Measurements from ENCODE around the gene DYRK1A.

The DYRK1A gene

DNA sequence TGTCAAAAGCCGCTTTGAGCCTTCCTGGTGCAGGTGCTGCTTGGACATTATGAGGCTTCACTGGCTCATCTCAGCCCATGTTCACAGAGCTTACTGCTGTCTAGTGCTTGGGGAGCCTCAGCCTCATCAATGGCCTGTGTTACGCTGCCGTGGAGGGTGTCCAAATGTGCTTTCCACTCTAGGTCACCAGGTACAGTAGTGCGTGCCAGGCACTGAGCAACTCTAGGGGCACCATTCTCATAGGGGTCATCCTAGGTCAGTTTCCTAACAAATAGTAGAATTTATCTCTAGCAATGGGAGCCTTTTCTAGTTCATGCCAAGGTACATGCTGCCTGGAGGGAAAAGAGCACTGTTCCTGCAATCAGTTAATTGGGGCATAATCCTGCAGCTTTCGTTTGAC, 193.8 kb downstream of the DYRK1A start:
- no peak overlapping the region for H3K27ac ChIP-seq
- peaks cover 0 to 50% (median 34%) of the 10 kb centered on the region in 11 experiments; a peak in 17 of 22 replicates for H3K9me3 ChIP-seq (replicated peaks in 1 of 11)
- no peak for TF ChIP-seq Cebpa-rat (IDR thresholded peaks at IDR 0.05)
- no peak overlapping the region for H3K4me2 ChIP-seq
- H3K9ac ChIP-seq, result no peak overlapping the region
- H3K4me1 ChIP-seq, result peaks cover 47 to 64% (median 58%) of the 10 kb centered on the region in 10 experiments
- H4K20me1 ChIP-seq, result no peaks in the 10 kb centered on the region
- H3K4me3 ChIP-seq, result no peak overlapping the region
- H3K36me3 ChIP-seq, result no peaks in the 10 kb centered on the region
- no peaks in the 10 kb centered on the region for H3K27me3 ChIP-seq

GRCh38 chr21:37561506-37561905, 194.9 kb downstream of the DYRK1A start:
- H3K36me3 ChIP-seq, result no peaks in the 10 kb centered on the region
- no peaks in the 10 kb centered on the region for H4K20me1 ChIP-seq
- H3K4me2 ChIP-seq, result peak overlapping the region in 2 of 11 experiments; percentile 93 to 96; a peak in 2 of 22 replicates
- H3K9me3 ChIP-seq (replicated peaks in 1 of 11), result peaks cover 0 to 50% (median 34%) of the 10 kb centered on the region in 11 experiments; a peak in 17 of 22 replicates
- H3K9ac ChIP-seq, result no peak overlapping the region
- no peaks in the 10 kb centered on the region for H3K27me3 ChIP-seq
- no peak overlapping the region for H3K4me3 ChIP-seq
- H3K27ac ChIP-seq, result no peak overlapping the region
- peaks cover 46 to 64% (median 53%) of the 10 kb centered on the region in 10 experiments for H3K4me1 ChIP-seq
- TF ChIP-seq Cebpa-rat (IDR thresholded peaks at IDR 0.05), result no peak

DNA sequence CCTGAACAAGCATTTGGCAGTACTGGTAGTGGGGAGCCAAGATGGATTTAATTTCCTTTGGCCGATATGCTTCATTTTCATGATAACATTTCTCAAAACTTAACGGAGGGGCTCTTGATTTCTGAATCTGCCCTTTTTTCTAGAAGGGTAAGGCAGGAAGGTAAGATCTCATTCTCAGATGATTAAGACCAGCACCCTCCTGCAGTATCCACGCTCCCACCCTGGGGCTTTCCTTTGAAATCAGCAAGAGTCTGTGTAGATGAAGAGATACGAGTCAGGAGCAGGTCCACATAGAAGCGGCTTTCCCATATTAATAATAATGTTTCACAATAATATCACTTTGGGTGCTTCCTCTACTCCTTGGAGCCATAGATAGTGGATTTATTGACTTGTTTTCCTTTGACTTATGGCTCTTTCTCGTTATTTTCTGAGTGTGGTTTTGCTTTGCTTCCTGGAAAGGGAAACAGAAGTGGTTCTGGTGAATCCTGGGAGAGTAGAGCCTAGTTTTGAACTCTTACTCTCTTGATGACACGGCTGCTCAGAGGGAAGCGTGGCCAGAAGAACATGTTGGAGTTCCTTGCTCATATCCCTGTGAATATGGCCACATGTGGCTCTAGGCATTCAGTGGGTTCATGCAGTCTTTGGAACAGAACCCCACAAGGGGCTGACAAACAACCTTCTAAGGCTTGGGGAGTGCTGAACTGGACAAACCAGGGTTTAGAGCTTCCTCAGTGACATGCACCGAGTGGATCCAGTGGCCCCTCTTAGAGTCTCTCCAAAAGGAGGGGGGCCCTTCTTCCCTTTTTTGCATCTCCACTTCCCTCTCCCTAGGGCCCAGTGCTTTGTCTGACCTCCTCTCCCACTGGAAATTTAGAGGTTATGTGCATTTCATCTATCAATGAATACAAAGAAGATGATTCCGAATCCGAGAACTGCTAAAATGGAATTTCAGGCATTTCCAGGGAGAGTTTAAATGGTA, 195.7 kb downstream of the DYRK1A start:
- no peaks in the 10 kb centered on the region for H4K20me1 ChIP-seq
- H3K36me3 ChIP-seq, result no peaks in the 10 kb centered on the region
- peaks cover 39 to 64% (median 53%) of the 10 kb centered on the region in 10 experiments for H3K4me1 ChIP-seq
- H3K27me3 ChIP-seq, result no peaks in the 10 kb centered on the region
- H3K9ac ChIP-seq, result no peak overlapping the region
- peak overlapping the region in 1 of 11 experiments; percentile 92; a peak in 4 of 22 replicates for H3K27ac ChIP-seq
- H3K9me3 ChIP-seq (replicated peaks in 1 of 11), result peaks cover 0 to 50% (median 34%) of the 10 kb centered on the region in 11 experiments; a peak in 17 of 22 replicates
- H3K4me2 ChIP-seq, result peak overlapping the region; percentile 80 to 96 (median 92)
- H3K4me3 ChIP-seq, result peak overlapping the region in 5 of 10 experiments; percentile 62 to 76 (median 70); a peak in 4 of 20 replicates
- TF ChIP-seq Cebpa-rat (IDR thresholded peaks at IDR 0.05), result no peak

DNA sequence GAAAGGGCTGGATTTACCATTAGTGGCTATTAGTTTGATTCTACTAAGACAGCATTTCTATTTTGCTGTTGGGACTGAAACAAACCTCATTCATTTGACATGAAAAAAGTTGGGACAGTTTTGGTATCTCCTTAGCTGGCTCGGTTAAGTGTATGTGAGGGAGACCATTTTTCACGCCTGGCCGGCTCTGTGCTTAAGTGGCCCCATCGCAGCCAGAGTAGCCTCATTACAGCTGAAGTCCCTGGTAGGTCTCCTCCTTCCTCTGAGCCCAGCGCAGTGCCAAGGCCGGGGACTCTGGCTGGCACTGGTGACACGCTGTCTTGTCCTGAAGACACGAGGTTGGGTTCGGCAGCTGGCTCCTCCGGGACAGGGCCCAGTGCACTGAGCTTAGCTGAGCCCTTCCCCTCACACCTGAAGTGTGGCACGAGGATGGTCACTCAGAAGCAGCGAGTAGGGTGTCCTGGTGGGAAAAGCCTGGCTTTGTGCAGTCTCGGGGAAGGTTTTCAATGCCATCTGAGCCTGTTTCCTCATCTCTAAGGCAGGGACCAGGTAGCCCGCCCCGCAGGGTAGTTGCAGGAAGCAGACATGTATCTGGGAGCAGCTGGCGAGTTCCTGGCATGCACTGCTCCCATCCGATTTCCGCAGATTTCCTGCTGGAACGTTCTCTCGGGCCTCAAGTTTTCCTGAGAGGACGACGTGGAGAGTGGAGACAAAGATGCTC, 196.5 kb downstream of the DYRK1A start:
- Histone ChIP-seq H4K20me1 (no peaks in the 10 kb centered on the region), H3K9me3 (replicated peaks in 1 of 11) (peaks cover 0 to 44% (median 33%) of the 10 kb centered on the region in 11 experiments; a peak in 17 of 22 replicates), H3K9ac (peak overlapping the region; percentile 74 to 90 (median 86)), H3K36me3 (no peaks in the 10 kb centered on the region), H3K27ac (peak overlapping the region; percentile 83 to 93 (median 89)), H3K4me1 (peaks cover 31 to 64% (median 54%) of the 10 kb centered on the region in 10 experiments), H3K27me3 (no peaks in the 10 kb centered on the region), H3K4me2 (peak overlapping the region; percentile 80 to 96 (median 92)), H3K4me3 (peak overlapping the region; percentile 62 to 76 (median 70))
- no peak for TF ChIP-seq Cebpa-rat (IDR thresholded peaks at IDR 0.05)

DNA sequence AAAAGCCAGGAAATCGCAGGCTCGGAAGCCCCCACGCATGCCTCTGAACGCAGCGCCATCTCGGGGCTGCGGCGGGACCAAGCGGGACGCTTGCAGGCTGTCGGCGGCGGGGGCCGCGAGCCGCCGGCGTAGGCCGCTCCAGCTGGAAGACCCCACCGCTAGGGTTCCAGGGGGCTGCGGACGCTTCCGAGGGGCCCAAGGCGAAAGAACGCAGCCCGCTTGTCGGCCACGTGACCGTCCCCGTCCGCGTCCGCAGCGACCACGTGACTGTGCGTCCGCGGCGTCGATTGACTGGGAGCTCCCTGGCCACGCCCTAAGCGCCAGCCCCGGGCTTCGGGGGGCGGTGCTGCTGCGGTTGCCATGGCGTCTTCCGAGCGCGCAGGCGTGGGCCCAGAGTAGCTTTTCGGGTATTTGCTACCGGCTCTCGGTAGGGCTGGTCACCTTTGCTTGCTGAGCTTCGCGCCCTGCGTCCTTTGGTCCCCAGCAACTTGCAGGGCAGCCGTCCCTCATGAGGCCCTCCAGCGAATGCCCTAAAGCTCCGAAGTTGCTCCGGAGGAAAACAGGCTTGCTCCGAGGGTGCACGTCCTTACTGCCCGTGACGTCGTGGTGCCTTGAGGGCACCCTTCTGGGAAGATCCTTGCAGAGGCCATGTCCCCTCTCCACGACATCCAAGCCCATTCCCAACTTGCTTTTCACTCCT, 197.2 kb downstream of the DYRK1A start:
- H3K27ac ChIP-seq, result peak overlapping the region; percentile 83 to 93 (median 89)
- H3K9ac ChIP-seq, result peak overlapping the region; percentile 74 to 90 (median 86)
- H4K20me1 ChIP-seq, result no peaks in the 10 kb centered on the region
- H3K4me2 ChIP-seq, result peak overlapping the region; percentile 80 to 96 (median 92)
- no peaks in the 10 kb centered on the region for H3K36me3 ChIP-seq
- H3K4me3 ChIP-seq, result peak overlapping the region; percentile 62 to 76 (median 70)
- TF ChIP-seq Cebpa-rat (IDR thresholded peaks at IDR 0.05), result no peak
- H3K27me3 ChIP-seq, result no peaks in the 10 kb centered on the region
- peaks cover 31 to 69% (median 58%) of the 10 kb centered on the region in 10 experiments for H3K4me1 ChIP-seq
- H3K9me3 ChIP-seq (replicated peaks in 1 of 11), result peaks cover 0 to 37% (median 26%) of the 10 kb centered on the region in 11 experiments; a peak in 17 of 22 replicates

GRCh38 chr21:37564341-37564923, 197.9 kb downstream of the DYRK1A start:
- peaks cover 31 to 76% (median 59%) of the 10 kb centered on the region in 10 experiments for H3K4me1 ChIP-seq
- H3K27ac ChIP-seq, result peak overlapping the region; percentile 83 to 93 (median 89)
- peaks cover 0 to 31% (median 21%) of the 10 kb centered on the region in 11 experiments; a peak in 15 of 22 replicates for H3K9me3 ChIP-seq (replicated peaks in 1 of 11)
- peak overlapping the region; percentile 62 to 76 (median 70) for H3K4me3 ChIP-seq
- no peaks in the 10 kb centered on the region for H3K36me3 ChIP-seq
- H3K9ac ChIP-seq, result peak overlapping the region; percentile 74 to 90 (median 86)
- no peaks in the 10 kb centered on the region for H4K20me1 ChIP-seq
- TF ChIP-seq Cebpa-rat (IDR thresholded peaks at IDR 0.05), result no peak
- no peaks in the 10 kb centered on the region for H3K27me3 ChIP-seq
- peak overlapping the region; percentile 80 to 96 (median 92) for H3K4me2 ChIP-seq

DNA sequence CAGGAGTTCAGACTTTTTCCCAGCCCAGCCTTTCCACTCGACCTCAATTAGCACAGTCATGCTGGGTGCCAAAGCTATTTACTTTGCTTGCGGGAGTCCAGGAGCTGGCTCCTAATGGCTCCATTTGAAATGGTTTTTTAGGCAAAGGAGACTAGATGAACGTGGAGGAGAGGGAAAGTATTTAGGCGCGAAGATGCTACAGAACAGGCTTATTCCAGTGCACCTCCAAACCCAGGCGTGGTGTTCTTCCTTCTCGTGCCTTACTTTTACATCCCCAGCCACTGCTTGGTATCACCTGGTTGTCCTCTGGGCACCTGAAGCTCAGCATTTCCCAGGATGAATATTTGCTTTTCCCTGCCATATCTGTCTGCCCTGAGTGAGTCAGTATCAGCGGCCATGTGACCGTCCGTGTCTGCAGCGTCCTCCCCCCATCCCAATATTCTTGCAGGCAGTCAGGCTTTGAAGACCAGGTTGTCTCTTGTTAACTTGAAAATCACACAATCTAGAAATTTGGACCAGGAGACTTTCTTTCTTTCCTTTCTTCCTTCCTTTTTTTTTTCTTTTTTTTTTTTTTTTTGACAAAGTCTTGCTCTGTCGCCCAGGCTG, 198.5 kb downstream of the DYRK1A start:
- Histone ChIP-seq H3K4me1 (peaks cover 31 to 79% (median 59%) of the 10 kb centered on the region in 10 experiments), H3K4me3 (peak overlapping the region in 3 of 10 experiments; percentile 70 to 76 (median 71); a peak in 3 of 20 replicates), H3K4me2 (peak overlapping the region; percentile 80 to 96 (median 92)), H3K9ac (peak overlapping the region in 4 of 11 experiments; percentile 3 to 87 (median 58); a peak in 1 of 22 replicates), H3K9me3 (replicated peaks in 1 of 11) (peaks cover 0 to 31% (median 21%) of the 10 kb centered on the region in 11 experiments; a peak in 15 of 22 replicates), H3K27me3 (no peaks in the 10 kb centered on the region), H4K20me1 (no peaks in the 10 kb centered on the region), H3K36me3 (no peaks in the 10 kb centered on the region), H3K27ac (peak overlapping the region in 10 of 11 experiments; percentile 83 to 93 (median 90); a peak in 19 of 22 replicates)
- TF ChIP-seq Cebpa-rat (IDR thresholded peaks at IDR 0.05), result no peak
